ENCODE data around the gene KDM4B.
A peak's percentile ranks its signal among the peaks of the same experiment; 100 is the strongest.
"Not testable (repeated sequence)": the region's sequence is repeated elsewhere in the genome, so short reads cannot be mapped to it uniquely, and the experiment has no call there.

Gene KDM4B

GRCh38 chr19:5160158-5160795 lies 191.4 kb downstream of the KDM4B start:
- not testable (repeated sequence) for FAIRE-seq; DNase-seq (ENCODE audit: low spot score)

GRCh38 chr19:5164845-5165696 lies 196.2 kb downstream of the KDM4B start:
- not testable (repeated sequence) for FAIRE-seq

GRCh38 chr19:5165697-5166019 lies 196.7 kb downstream of the KDM4B start:
- DNase-seq (ENCODE audit: low spot score) (no peak), FAIRE-seq (no peak)

More at GRCh38 chr19:5164845-5165696, 196.2 kb downstream of the KDM4B start:
- DNase-seq (ENCODE audit: low spot score): not testable (repeated sequence)

GRCh38 chr19:5166262-5166661 lies 197.3 kb downstream of the KDM4B start:
- FAIRE-seq: no peak
- peak; percentile 47 for DNase-seq (ENCODE audit: low spot score)

GRCh38 chr19:5170329-5170745 lies 201.4 kb downstream of the KDM4B start:
- FAIRE-seq (no peak), DNase-seq (ENCODE audit: low spot score) (no peak)

- FAIRE-seq (no peak), DNase-seq (ENCODE audit: low spot score) (no peak)
Observed at GRCh38 chr19:5171711-5172110, 202.8 kb downstream of the KDM4B start.

GRCh38 chr19:5172859-5173630 lies 204.1 kb downstream of the KDM4B start:
- FAIRE-seq (peak; percentile 90), DNase-seq (ENCODE audit: low spot score) (peak; percentile 90)

- DNase-seq (ENCODE audit: low spot score): no peak
- FAIRE-seq: no peak
Observed at GRCh38 chr19:5173993-5174392, 205.1 kb downstream of the KDM4B start.

GRCh38 chr19:5177745-5178450 lies 209.0 kb downstream of the KDM4B start:
- FAIRE-seq: no peak
- DNase-seq (ENCODE audit: low spot score): no peak

- DNase-seq (ENCODE audit: low spot score): no peak
- no peak for FAIRE-seq
Observed at GRCh38 chr19:5178841-5179240, 209.9 kb downstream of the KDM4B start.

GRCh38 chr19:5179256-5179655 lies 210.3 kb downstream of the KDM4B start:
- no peak for DNase-seq (ENCODE audit: low spot score)
- FAIRE-seq: no peak

- DNase-seq (ENCODE audit: low spot score) (no peak), FAIRE-seq (no peak)
Observed at GRCh38 chr19:5181329-5181728, 212.4 kb downstream of the KDM4B start.

- FAIRE-seq (no peak), DNase-seq (ENCODE audit: low spot score) (no peak)
Observed at GRCh38 chr19:5182751-5183150, 213.8 kb downstream of the KDM4B start.

- FAIRE-seq (no peak), DNase-seq (ENCODE audit: low spot score) (no peak)
Observed at GRCh38 chr19:5183616-5184015, 214.7 kb downstream of the KDM4B start.

- DNase-seq (ENCODE audit: low spot score) (no peak), FAIRE-seq (no peak)
Observed at GRCh38 chr19:5184930-5185329, 216.0 kb downstream of the KDM4B start.

GRCh38 chr19:5186293-5187050 lies 217.6 kb downstream of the KDM4B start:
- DNase-seq (ENCODE audit: low spot score) (no peak), FAIRE-seq (no peak)

- FAIRE-seq (no peak), DNase-seq (ENCODE audit: low spot score) (no peak)
Observed at GRCh38 chr19:5188548-5189317, 219.8 kb downstream of the KDM4B start.

- DNase-seq (ENCODE audit: low spot score) (no peak), FAIRE-seq (no peak)
Observed at GRCh38 chr19:5189318-5189607, 220.3 kb downstream of the KDM4B start.

GRCh38 chr19:5191091-5191490 lies 222.2 kb downstream of the KDM4B start:
- FAIRE-seq: no peak

GRCh38 chr19:5192568-5192967 lies 223.7 kb downstream of the KDM4B start:
- FAIRE-seq (no peak), DNase-seq (ENCODE audit: low spot score) (no peak)

More at GRCh38 chr19:5191091-5191490, 222.2 kb downstream of the KDM4B start:
- peak; percentile 61 for DNase-seq (ENCODE audit: low spot score)
